SK-N-SH treated with all-trans-retinoic acid at 6 μM for 48 hours (cell line): ENCODE results near the gene EHD4.

Experiments
- ATAC-seq: fragments of 200-7000 bp; cut with Tn5 transposase; 3 replicates; pipeline ENCODE4 v1.9.1; 2020; ENCODE audit warnings: mild to moderate bottlenecking, moderate library complexity
- ARNTL ChIP-seq: fragments of 450-650 bp; formaldehyde crosslinking; IDR thresholded peaks from 2 replicates; pipeline ENCODE4 v1.5.0; 2020; ENCODE audit warnings: low read depth, mild to moderate bottlenecking, moderate library complexity, borderline replicate concordance
- BACH2 ChIP-seq: fragments of 250-450 bp; sonication (Bioruptor Pico); IDR thresholded peaks from 2 replicates; pipeline ENCODE4 v1.9.0; 2021; ENCODE audit warnings: mild to moderate bottlenecking, borderline replicate concordance
- CREB5 ChIP-seq: fragments of 250-450 bp; sonication (Bioruptor Pico); IDR thresholded peaks from 2 replicates; pipeline ENCODE4 v1.5.1; 2020; ENCODE audit warnings: low read depth, mild to moderate bottlenecking, moderate library complexity
- CSDC2 ChIP-seq: fragments of 250-450 bp; sonication (Bioruptor Pico); IDR thresholded peaks from 2 replicates; pipeline ENCODE4 v1.5.0; 2020; ENCODE audit warnings: mild to moderate bottlenecking, moderate library complexity
- CSRNP3 ChIP-seq: fragments of 250-450 bp; sonication (Bioruptor Pico); IDR thresholded peaks from 2 replicates; pipeline ENCODE4 v1.5.1; 2021; ENCODE audit warnings: mild to moderate bottlenecking, moderate library complexity
- OSR1 ChIP-seq: fragments of 250-450 bp; sonication (Bioruptor Pico); IDR thresholded peaks from 2 replicates; pipeline ENCODE4 v1.8.0; 2022; ENCODE audit warnings: moderate library complexity, mild to moderate bottlenecking, inconsistent platforms
- PATZ1 ChIP-seq: fragments of 250-450 bp; sonication (Bioruptor Pico); IDR thresholded peaks from 2 replicates; pipeline ENCODE4 v1.8.0; 2020; ENCODE audit warnings: mild to moderate bottlenecking, moderate library complexity, borderline replicate concordance
- POU6F1 ChIP-seq: fragments of 250-450 bp; sonication (Bioruptor Pico); IDR thresholded peaks from 2 replicates; pipeline ENCODE4 v1.8.0; 2021; ENCODE audit warnings: low read depth, mild to moderate bottlenecking, moderate library complexity, borderline replicate concordance
- PPARA ChIP-seq: fragments of 250-450 bp; sonication (Bioruptor Pico); IDR thresholded peaks from 2 replicates; pipeline ENCODE4 v1.5.0; 2020; ENCODE audit warnings: mild to moderate bottlenecking, borderline replicate concordance
- RARB ChIP-seq: fragments of 250-450 bp; sonication (Bioruptor Pico); IDR thresholded peaks from 2 replicates; pipeline ENCODE4 v1.8.0; 2021; ENCODE audit warnings: mild to moderate bottlenecking, moderate library complexity
- SNAI2 ChIP-seq: fragments of 250-450 bp; sonication (Bioruptor Pico); IDR thresholded peaks from 2 replicates; pipeline ENCODE4 v1.5.0; 2020; ENCODE audit warnings: mild to moderate bottlenecking, moderate library complexity
- TOX ChIP-seq: fragments of 250-450 bp; sonication (Bioruptor Pico); IDR thresholded peaks from 2 replicates; pipeline ENCODE4 v1.8.0; 2021; ENCODE audit warnings: mild to moderate bottlenecking, moderate library complexity, borderline replicate concordance
- TSHZ2 ChIP-seq: fragments of 250-450 bp; sonication (Bioruptor Pico); IDR thresholded peaks from 2 replicates; pipeline ENCODE4 v1.5.0; 2020; ENCODE audit warnings: mild to moderate bottlenecking, moderate library complexity
- ZC3H10 ChIP-seq: fragments of 250-450 bp; sonication (Bioruptor Pico); IDR thresholded peaks from 2 replicates; pipeline ENCODE4 v1.5.1; 2021; ENCODE audit warnings: mild to moderate bottlenecking, moderate library complexity
- ZFP3 ChIP-seq: fragments of 250-450 bp; sonication (Bioruptor Pico); IDR thresholded peaks from 2 replicates; pipeline ENCODE4 v1.5.0; 2020; ENCODE audit warnings: mild to moderate bottlenecking, moderate library complexity
- ZNF565 ChIP-seq: fragments of 450-650 bp; formaldehyde crosslinking; conservative IDR thresholded peaks from 2 replicates; pipeline ENCODE4 v1.5.0; 2020; ENCODE audit warnings: low read depth, mild to moderate bottlenecking, moderate library complexity
- ZNF8 ChIP-seq: fragments of 450-650 bp; formaldehyde crosslinking; IDR thresholded peaks from 2 replicates; pipeline ENCODE4 v1.5.0; 2020; ENCODE audit warnings: mild to moderate bottlenecking, moderate library complexity

EHD4 gene

GRCh38 chr15:41869770-41870688, 102.3 kb downstream of the EHD4 start (continued):
- no peak for TF ChIP-seq SNAI2
- no peak for TF ChIP-seq BACH2 (CRISPR knock-in tag)
- no peak for TF ChIP-seq RARB (CRISPR knock-in tag)
- no peak for TF ChIP-seq ZC3H10 (CRISPR knock-in tag)
- no peak for TF ChIP-seq TSHZ2 (CRISPR knock-in tag)

GRCh38 chr15:41868321-41868720, 104.0 kb downstream of the EHD4 start:
- no peak for ATAC-seq
- no peak for TF ChIP-seq PPARA (CRISPR knock-in tag)
- no peak for TF ChIP-seq CSRNP3 (CRISPR knock-in tag)

GRCh38 chr15:41866872-41867579, 105.3 kb downstream of the EHD4 start:
- no peak for ATAC-seq
- TF ChIP-seq ZFP3 (CRISPR knock-in tag): no peak
- TF ChIP-seq ZC3H10 (CRISPR knock-in tag): no peak
- TF ChIP-seq ZNF8 (CRISPR knock-in tag): no peak
- TF ChIP-seq POU6F1 (CRISPR knock-in tag): no peak
- no peak for TF ChIP-seq ZNF565 (CRISPR knock-in tag)
- no peak for TF ChIP-seq PPARA (CRISPR knock-in tag)
- no peak for TF ChIP-seq CREB5 (CRISPR knock-in tag)
- TF ChIP-seq, all 23 proteins: peak for 0

- ATAC-seq: no peak
These were observed 106.1 kb downstream of the EHD4 start for GRCh38 chr15:41866263-41866703.

More at GRCh38 chr15:41866263-41866703, 106.1 kb downstream of the EHD4 start:
- no peak for TF ChIP-seq BACH2 (CRISPR knock-in tag)
- TF ChIP-seq PPARA (CRISPR knock-in tag): no peak
- TF ChIP-seq OSR1 (CRISPR knock-in tag): no peak
- no peak for TF ChIP-seq ZNF8 (CRISPR knock-in tag)
- TF ChIP-seq TOX (CRISPR knock-in tag): no peak
- no peak for TF ChIP-seq POU6F1 (CRISPR knock-in tag)
- no peak for TF ChIP-seq CSDC2
- TF ChIP-seq RARB (CRISPR knock-in tag): no peak
- TF ChIP-seq ARNTL: no peak
- no peak for TF ChIP-seq PATZ1
- no peak for TF ChIP-seq ZC3H10 (CRISPR knock-in tag)
- TF ChIP-seq ZNF565 (CRISPR knock-in tag): no peak
